ENCODE data around the gene GPER1.

- TF ChIP-seq CTCF (IDR thresholded peaks at IDR 0.05) = no peak
- TF ChIP-seq EZH2 (IDR thresholded peaks at IDR 0.05) = no peak
- no peak for TF ChIP-seq EZH2phosphoT487 (IDR thresholded peaks at IDR 0.05)
Measured at GRCh38 chr7:1120791-1121190, 32.9 kb downstream of the GPER1 start.
